Gastroesophageal sphincter (tissue), 4 donors: ENCODE measurements around the gene CLASRP. TPM values are rescaled to one million over a fixed set of nuclear protein-coding genes. Genes with fewer than 3 reads are reported as not detected.

Source experiments
- ATAC-seq: fragments of 150-250 bp; one replicate; pipeline ENCODE4 v1.9.1; 2016; ENCODE audit warnings: mild to moderate bottlenecking, moderate library complexity
- H3K27ac ChIP-seq, 4 donors: fragments of 200-600 bp; sonication (generic) in 3 of 4; 1 replicate in 3 of 4; 2 replicates in 1 of 4; pipeline ENCODE4 v1.5.1; 2016 to 2019
- H3K27me3 ChIP-seq: fragments of 200-600 bp; sonication (generic); one replicate; pipeline ENCODE4 v1.5.1; 2019
- H3K36me3 ChIP-seq, 2 donors: fragments of 200-600 bp; sonication (generic); one replicate each; pipeline ENCODE4 v1.5.1; 2019; ENCODE audit warnings: control low read depth in 1 of 2
- H3K4me1 ChIP-seq, 3 donors: fragments of 200-600 bp; sonication (generic); 1 replicate in 2 of 3; 2 replicates in 1 of 3; pipeline ENCODE4 v1.5.1; 2016 to 2019; ENCODE audit warnings: control low read depth in 2 of 3
- H3K4me3 ChIP-seq, 2 donors: fragments of 200-600 bp; sonication (generic); one replicate each; pipeline ENCODE4 v1.5.1; 2019; ENCODE audit warnings: mild to moderate bottlenecking in 1 of 2, moderate library complexity in 1 of 2
- H3K9me3 ChIP-seq, 3 donors: fragments of 200-600 bp; sonication (generic); one replicate each; pipeline ENCODE4 v1.5.1; 2017 to 2019; ENCODE audit warnings: control low read depth in 2 of 3
- CTCF ChIP-seq, 4 experiments: fragments of 200-600 bp in 2 of 4; fragments of 450-650 bp in 2 of 4; sonication (generic) in 1 of 4; IDR thresholded peaks; one replicate each; pipeline ENCODE4 v1.5.1; 2017 to 2019; ENCODE audit warnings: antibody characterized with exemption in 4 of 4, mild to moderate bottlenecking in 2 of 4, moderate library complexity in 2 of 4
- EP300 ChIP-seq: sonication (generic); formaldehyde crosslinking; IDR thresholded peaks from one replicate; pipeline ENCODE4 v1.6.1; 2017; ENCODE audit warnings: antibody characterized with exemption, mild to moderate bottlenecking
- POLR2A ChIP-seq, 2 donors: fragments of 450-650 bp; IDR thresholded peaks; one replicate each; pipeline ENCODE4 v1.6.1; 2017; ENCODE audit warnings: antibody characterized with exemption in 2 of 2, mild to moderate bottlenecking in 2 of 2, moderate library complexity in 1 of 2
- POLR2AphosphoS5 ChIP-seq: sonication (generic); formaldehyde crosslinking; IDR thresholded peaks from one replicate; pipeline ENCODE4 v1.6.1; 2017; ENCODE audit warnings: antibody characterized with exemption
- WGBS, 2 donors: methylation state at CpG; one replicate each; pipeline ENCODE4 v1.1.5; 2018; ENCODE audit warnings: low coverage in 1 of 2; 5-methylcytosine and 5-hydroxymethylcytosine counted together
- total RNA-seq, 4 donors: library from RNA; depleted of rRNA; stranded (reverse); fragments of >200 nt; gene quantifications; one replicate each; pipeline ENCODE4 v1.1.0, GENCODE V29; 2016

Gene CLASRP
- total RNA-seq, 4 donors from 2014 or later: 33.6 to 82.5 (median 54.7) TPM

- Histone ChIP-seq H3K36me3 (peaks cover 0 to 43% of the 10 kb centered on the region in 2 donors), H3K4me1 (peaks cover 0 to 3% (median 0%) of the 10 kb centered on the region in 3 donors), H3K9me3 (no peaks in the 10 kb centered on the region), H3K27me3 (no peaks in the 10 kb centered on the region), H3K27ac (no peak overlapping the region), H3K4me3 (no peak overlapping the region)
- ATAC-seq: no peak
- 70% methylated on average over 2 of the region's 14 CpGs; no CpG with 5 or more reads in 1 of the 2 donors for WGBS, 2 donors
- TF ChIP-seq EP300 (no peak), POLR2AphosphoS5 (no peak), POLR2A (IDR thresholded peaks at IDR 0.05) (no peak), CTCF (IDR thresholded peaks at IDR 0.05) (no peak)
Observed at GRCh38 chr19:45021971-45022370, 16.9 kb upstream of the CLASRP start.

GRCh38 chr19:45023048-45023447 lies 15.8 kb upstream of the CLASRP start:
- no peak overlapping the region for H3K4me3 ChIP-seq
- ATAC-seq: no peak
- H3K27ac ChIP-seq: no peak overlapping the region
- no peaks in the 10 kb centered on the region for H3K9me3 ChIP-seq
- 88 to 96% methylated on average over 3 to 4 of the region's 4 CpGs for whole genome bisulfite sequencing, 2 donors
- H3K27me3 ChIP-seq: no peaks in the 10 kb centered on the region
- no peak for TF ChIP-seq EP300
- no peak for TF ChIP-seq POLR2AphosphoS5
- TF ChIP-seq CTCF (IDR thresholded peaks at IDR 0.05): no peak
- H3K36me3 ChIP-seq: peaks cover 0 to 52% of the 10 kb centered on the region in 2 donors
- no peaks in the 10 kb centered on the region for H3K4me1 ChIP-seq

GRCh38 chr19:45025264-45025663 lies 13.6 kb upstream of the CLASRP start:
- Histone ChIP-seq H3K4me3 (no peak overlapping the region), H3K9me3 (no peaks in the 10 kb centered on the region), H3K27ac (no peak overlapping the region), H3K36me3 (peaks cover 0 to 59% of the 10 kb centered on the region in 2 donors), H3K27me3 (no peaks in the 10 kb centered on the region), H3K4me1 (no peaks in the 10 kb centered on the region)
- WGBS, 2 donors: 97 to 100% methylated on average over 2 to 5 of the region's 9 CpGs
- TF ChIP-seq CTCF (IDR thresholded peaks at IDR 0.05) (no peak), POLR2AphosphoS5 (no peak), POLR2A (IDR thresholded peaks at IDR 0.05) (no peak), EP300 (no peak)
- no peak for ATAC-seq

- Histone ChIP-seq H3K27me3 (no peaks in the 10 kb centered on the region), H3K9me3 (no peaks in the 10 kb centered on the region), H3K4me3 (no peak overlapping the region), H3K36me3 (peaks cover 0 to 72% of the 10 kb centered on the region in 2 donors), H3K27ac (no peak overlapping the region), H3K4me1 (no peaks in the 10 kb centered on the region)
- ATAC-seq: no peak
- 78% methylated on average over 1 of the region's 2 CpGs; no CpG with 5 or more reads in 1 of the 2 donors for WGBS, 2 donors
- TF ChIP-seq POLR2A (IDR thresholded peaks at IDR 0.05) (no peak), EP300 (no peak), CTCF (IDR thresholded peaks at IDR 0.05) (no peak), POLR2AphosphoS5 (no peak)
Observed at GRCh38 chr19:45027371-45027770, 11.5 kb upstream of the CLASRP start.

GRCh38 chr19:45030825-45031224 lies 8.0 kb upstream of the CLASRP start:
- TF ChIP-seq POLR2A (IDR thresholded peaks at IDR 0.05) (no peak), CTCF (IDR thresholded peaks at IDR 0.05) (no peak), EP300 (no peak), POLR2AphosphoS5 (no peak)
- Histone ChIP-seq H3K9me3 (peaks cover 0 to 4% (median 0%) of the 10 kb centered on the region in 3 donors), H3K36me3 (peaks cover 0 to 95% of the 10 kb centered on the region in 2 donors), H3K4me3 (no peak overlapping the region), H3K4me1 (no peaks in the 10 kb centered on the region), H3K27ac (no peak overlapping the region), H3K27me3 (no peaks in the 10 kb centered on the region)
- ATAC-seq: no peak
- WGBS, 2 donors: 95 to 96% methylated on average over 6 of the region's 6 CpGs
